D341Med (cell line): ENCODE results near the gene UBE3D.
"Not testable (repeated sequence)": the region's sequence is repeated elsewhere in the genome, so short reads cannot be mapped to it uniquely, and the experiment has no call there.

Experiments used
- DNase-seq: peaks from one replicate; pipeline ENCODE4 v3.0.0; 2012; ENCODE audit warnings: low spot score

The UBE3D gene

GRCh38 chr6:82971877-82972460, 93.7 kb downstream of the UBE3D start:
- no peak for DNase-seq

GRCh38 chr6:82970839-82971238, 94.8 kb downstream of the UBE3D start:
- DNase-seq: no peak

- DNase-seq: no peak
These were observed 96.9 kb downstream of the UBE3D start for GRCh38 chr6:82968708-82969107.

GRCh38 chr6:82963191-82963925, 102.3 kb downstream of the UBE3D start:
- DNase-seq: no peak

GRCh38 chr6:82959385-82959941, 106.2 kb downstream of the UBE3D start:
- no peak for DNase-seq

GRCh38 chr6:82958551-82958950, 107.1 kb downstream of the UBE3D start:
- DNase-seq: no peak

- DNase-seq: no peak
These were observed 107.8 kb downstream of the UBE3D start for GRCh38 chr6:82957868-82958245.

GRCh38 chr6:82957171-82957867, 108.3 kb downstream of the UBE3D start:
- DNase-seq: no peak

- DNase-seq: no peak
These were observed 109.8 kb downstream of the UBE3D start for GRCh38 chr6:82955841-82956240.

GRCh38 chr6:82954937-82955577, 110.6 kb downstream of the UBE3D start:
- DNase-seq: no peak

GRCh38 chr6:82954356-82954755, 111.3 kb downstream of the UBE3D start:
- DNase-seq: no peak

GRCh38 chr6:82953871-82954270, 111.8 kb downstream of the UBE3D start:
- DNase-seq: no peak

- DNase-seq: no peak
These were observed 113.7 kb downstream of the UBE3D start for GRCh38 chr6:82951935-82952334.

- DNase-seq: no peak
These were observed 114.3 kb downstream of the UBE3D start for GRCh38 chr6:82951389-82951788.

- DNase-seq: not testable (repeated sequence)
These were observed 134.7 kb downstream of the UBE3D start for GRCh38 chr6:82930915-82931314.

- DNase-seq: no peak
These were observed 140.7 kb downstream of the UBE3D start for GRCh38 chr6:82924799-82925535.

- no peak for DNase-seq
These were observed 144.4 kb downstream of the UBE3D start for GRCh38 chr6:82921258-82921657.

- no peak for DNase-seq
These were observed 148.1 kb downstream of the UBE3D start for GRCh38 chr6:82917346-82918064.

- DNase-seq: no peak
These were observed 150.0 kb downstream of the UBE3D start for GRCh38 chr6:82915666-82916065.

GRCh38 chr6:82914511-82914910, 151.1 kb downstream of the UBE3D start:
- DNase-seq: no peak

GRCh38 chr6:82910820-82911219, 154.8 kb downstream of the UBE3D start:
- DNase-seq: no peak
